NCI-H2029 (cell line): ENCODE results near the gene SPATA31D4.

ENCODE experiments used
- DNase-seq: peaks from one replicate; lab custom pipeline; 2025; lab: John Stamatoyannopoulos, UW

Gene SPATA31D4

GRCh38 chr9:81964218-81965171 is 36.3 kb downstream of the SPATA31D4 start:
- peak; percentile 56 for DNase-seq

DNA sequence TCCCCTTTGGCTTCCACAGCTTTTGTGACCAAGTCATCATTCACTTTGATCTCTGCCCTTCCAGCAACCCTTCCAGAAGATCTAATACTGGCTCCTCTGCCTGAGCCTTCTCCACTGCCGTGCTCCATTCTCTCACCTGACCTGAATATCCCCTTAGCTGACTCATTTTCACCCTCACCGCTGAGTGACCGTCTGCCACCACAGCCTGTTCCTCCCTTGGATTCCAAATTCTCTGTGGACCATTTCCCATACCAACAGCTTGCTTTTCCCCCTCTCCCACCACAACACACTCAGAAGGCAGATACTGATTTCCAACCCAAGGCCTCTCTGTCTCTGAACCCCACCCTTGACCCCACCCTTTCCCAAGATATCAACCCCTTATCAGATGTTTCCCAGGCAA is 39.8 kb downstream of the SPATA31D4 start:
- no peak for DNase-seq

DNA sequence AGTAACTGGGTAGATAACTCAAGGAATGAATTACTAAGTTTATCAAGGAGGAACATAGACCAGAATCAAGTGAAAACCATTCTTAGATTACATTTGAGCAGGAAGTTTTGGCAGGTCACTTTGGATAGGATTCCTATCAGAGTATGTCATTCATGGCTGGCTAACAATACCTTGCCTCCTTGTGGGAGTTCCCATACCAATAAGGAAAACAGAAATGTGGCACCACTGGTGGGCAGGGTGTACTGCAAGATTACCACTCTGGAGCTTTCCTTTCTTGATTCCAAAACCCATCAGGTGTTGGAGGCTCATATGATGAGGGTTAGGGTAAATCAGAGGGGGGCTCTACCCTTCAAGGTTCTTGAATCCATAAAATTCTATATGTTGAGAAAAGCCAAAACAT is 41.7 kb downstream of the SPATA31D4 start:
- DNase-seq, result no peak

GRCh38 chr9:81971727-81972126 is 43.5 kb downstream of the SPATA31D4 start:
- no peak for DNase-seq

DNA sequence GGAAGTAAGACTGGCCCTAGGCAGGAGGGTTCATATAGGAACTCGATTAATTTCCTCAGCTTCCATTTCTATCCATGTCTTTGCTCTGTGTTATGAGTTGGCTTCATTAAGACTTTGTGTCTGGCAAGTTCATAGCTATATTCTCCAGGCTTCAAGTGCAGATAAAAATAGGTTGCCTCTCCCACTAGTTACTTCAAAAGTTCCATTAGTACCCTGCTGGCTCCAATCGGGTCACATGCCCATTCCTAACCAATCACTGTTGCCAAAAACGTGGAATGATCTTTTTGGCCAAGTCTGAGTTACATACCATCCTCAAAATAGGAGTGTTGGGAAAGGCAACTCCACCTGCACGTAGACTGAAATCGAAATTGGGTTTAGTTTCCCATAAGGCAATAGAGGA is 46.5 kb downstream of the SPATA31D4 start:
- no peak for DNase-seq

- no peak for DNase-seq
Measured at GRCh38 chr9:81976351-81976750, 48.1 kb downstream of the SPATA31D4 start.

DNA sequence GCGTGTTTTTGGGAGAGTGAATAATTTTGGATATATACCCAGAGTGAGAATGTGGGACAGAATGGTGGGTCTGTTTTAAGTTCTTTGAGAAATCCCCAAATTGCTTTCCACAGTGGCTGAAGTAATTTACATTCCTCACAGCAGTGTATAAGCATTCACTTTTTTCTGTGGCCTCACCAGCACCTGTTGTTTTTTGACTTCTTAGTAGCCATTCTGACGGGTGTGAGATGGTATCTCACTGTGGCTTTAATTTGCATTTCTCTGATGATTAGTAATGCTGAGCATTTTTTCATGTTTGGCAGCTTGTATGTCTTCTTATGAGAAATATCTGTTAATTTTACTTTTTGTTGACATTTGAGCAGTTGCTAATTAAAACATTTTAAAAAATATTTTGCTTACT is 51.0 kb downstream of the SPATA31D4 start:
- no peak for DNase-seq

DNA sequence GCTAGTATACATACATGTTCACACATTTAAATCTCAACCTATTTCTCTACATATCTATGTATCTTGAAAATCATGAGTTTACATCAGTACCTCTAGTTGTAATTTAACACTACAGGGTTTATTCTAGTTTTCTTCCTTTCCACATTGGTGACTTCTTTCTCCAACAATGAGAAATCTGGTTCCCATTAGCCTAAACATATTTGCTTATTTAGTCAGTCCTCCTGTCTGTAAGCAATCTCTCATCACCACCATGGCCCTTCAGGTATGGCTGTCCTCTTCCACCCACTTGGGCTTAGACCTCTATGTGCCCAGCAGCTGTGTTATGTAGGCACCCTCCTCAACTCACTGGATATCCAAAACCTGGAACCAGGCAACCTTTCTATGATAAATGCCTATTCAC is 52.3 kb downstream of the SPATA31D4 start:
- no peak for DNase-seq

- DNase-seq, result no peak
Measured at GRCh38 chr9:81981883-81982282, 53.7 kb downstream of the SPATA31D4 start.
